H9 (cell line): ENCODE measurements around the gene PCSK2. TPM values are rescaled to one million over a fixed set of nuclear protein-coding genes. Genes with fewer than 3 reads are reported as not detected.

ENCODE experiments used
- DNase-seq: peaks from one replicate; pipeline ENCODE4 v3.0.0-alpha.2; 2017
- H2AFZ ChIP-seq: one replicate; pipeline ENCODE4 v1.6.1; 2013; ENCODE audit warnings: mild to moderate bottlenecking, low read length, control low read depth, moderate library complexity
- H2AK5ac ChIP-seq: 2 replicates; pipeline ENCODE4 v1.6.1; 2013; ENCODE audit warnings: low read length, control low read depth, mixed read lengths; ENCODE audit not compliant: insufficient read length
- H2BK120ac ChIP-seq: one replicate; pipeline ENCODE4 v1.6.1; 2013; ENCODE audit warnings: low read depth, mild to moderate bottlenecking, low read length, control low read depth, inconsistent platforms; ENCODE audit not compliant: poor library complexity, severe bottlenecking
- H2BK12ac ChIP-seq: 2 replicates; pipeline ENCODE4 v1.6.1; 2013; ENCODE audit warnings: low read length, control low read depth, mixed read lengths, low read depth; ENCODE audit not compliant: insufficient read length
- H2BK15ac ChIP-seq: 2 replicates; pipeline ENCODE4 v1.6.1; 2013; ENCODE audit warnings: low read depth, low read length, control low read depth
- H2BK20ac ChIP-seq: one replicate; pipeline ENCODE4 v1.6.1; 2013; ENCODE audit warnings: low read depth, mild to moderate bottlenecking, low read length, control low read depth, inconsistent platforms; ENCODE audit not compliant: poor library complexity, severe bottlenecking
- H2BK5ac ChIP-seq: 2 replicates; pipeline ENCODE4 v1.6.1; 2013; ENCODE audit warnings: low read length, control low read depth, mixed read lengths; ENCODE audit not compliant: insufficient read length
- H3K14ac ChIP-seq: 2 replicates; pipeline ENCODE4 v1.6.1; 2013; ENCODE audit warnings: low read length, control low read depth; ENCODE audit not compliant: insufficient read depth
- H3K18ac ChIP-seq: 2 replicates; pipeline ENCODE4 v1.6.1; 2013; ENCODE audit warnings: low read depth, mild to moderate bottlenecking, mixed read lengths, low read length, control low read depth; ENCODE audit not compliant: insufficient read length
- H3K23ac ChIP-seq: 2 replicates; pipeline ENCODE4 v1.6.1; 2013; ENCODE audit warnings: low read length, control low read depth, mixed read lengths, low read depth; ENCODE audit not compliant: insufficient read length
- H3K23me2 ChIP-seq: 2 replicates; pipeline ENCODE4 v1.6.1; 2013; ENCODE audit warnings: low read depth, mild to moderate bottlenecking, mixed read lengths, low read length, control low read depth; ENCODE audit not compliant: insufficient read length, poor library complexity, severe bottlenecking
- H3K27ac ChIP-seq: 2 replicates; pipeline ENCODE4 v1.5.1; 2013; ENCODE audit warnings: low read length, control low read depth, mixed read lengths, low read depth; ENCODE audit not compliant: insufficient read length
- H3K27me3 ChIP-seq: 2 replicates; pipeline ENCODE4 v1.6.1; 2013; ENCODE audit warnings: low read length, control low read depth, inconsistent platforms; ENCODE audit not compliant: insufficient read depth
- H3K4ac ChIP-seq: 2 replicates; pipeline ENCODE4 v1.6.1; 2013; ENCODE audit warnings: low read depth, mild to moderate bottlenecking, control low read depth, inconsistent platforms, low read length, moderate library complexity
- H3K4me1 ChIP-seq: 2 replicates; pipeline ENCODE4 v1.6.1; 2013; ENCODE audit warnings: low read length, control low read depth, inconsistent platforms; ENCODE audit not compliant: insufficient read depth
- H3K4me2 ChIP-seq: 2 replicates; pipeline ENCODE4 v1.6.1; 2013; ENCODE audit warnings: low read length, control low read depth, mixed read lengths; ENCODE audit not compliant: insufficient read length, insufficient read depth
- H3K56ac ChIP-seq: 2 replicates; pipeline ENCODE4 v1.6.1; 2013; ENCODE audit warnings: low read depth, mild to moderate bottlenecking, mixed read lengths, low read length, control low read depth; ENCODE audit not compliant: insufficient read length
- H3K79me1 ChIP-seq: 2 replicates; pipeline ENCODE4 v1.6.1; 2013; ENCODE audit warnings: low read depth, mild to moderate bottlenecking, moderate library complexity, low read length, control low read depth, inconsistent platforms; ENCODE audit not compliant: insufficient read depth, poor library complexity, severe bottlenecking
- H3K79me2 ChIP-seq: 2 replicates; pipeline ENCODE4 v1.6.1; 2013; ENCODE audit warnings: low read length, control low read depth, inconsistent platforms; ENCODE audit not compliant: insufficient read depth
- H3K9ac ChIP-seq: 2 replicates; pipeline ENCODE4 v1.6.1; 2013; ENCODE audit warnings: low read length, control low read depth, mixed read lengths; ENCODE audit not compliant: insufficient read length; ENCODE audit errors: extremely low read depth
- H3K9me3 ChIP-seq: one replicate; pipeline ENCODE4 v1.6.1; 2013; ENCODE audit warnings: low read depth, low read length, inconsistent platforms; ENCODE audit not compliant: control insufficient read depth
- H3T11ph ChIP-seq: one replicate; pipeline ENCODE4 v1.6.1; 2013; ENCODE audit warnings: mild to moderate bottlenecking, low read length, control low read depth, inconsistent platforms
- H4K20me1 ChIP-seq: one replicate; pipeline ENCODE4 v1.6.1; 2013; ENCODE audit not compliant: control insufficient read depth, insufficient read length, insufficient read depth
- H4K5ac ChIP-seq: 2 replicates; pipeline ENCODE4 v1.6.1; 2013; ENCODE audit warnings: low read depth, mild to moderate bottlenecking, mixed read lengths, low read length, control low read depth; ENCODE audit not compliant: insufficient read length
- H4K8ac ChIP-seq: replicated peaks from 2 replicates; pipeline ENCODE4 v1.6.1; 2013; ENCODE audit warnings: low read length, control low read depth, mixed read lengths, low read depth; ENCODE audit not compliant: insufficient read length
- H4K91ac ChIP-seq: 2 replicates; pipeline ENCODE4 v1.6.1; 2013; ENCODE audit warnings: low read depth, mild to moderate bottlenecking, moderate library complexity, mixed read lengths, low read length, control low read depth; ENCODE audit not compliant: insufficient read length
- H3K27ac Mint-ChIP-seq, 3 experiments: 2 replicates in 2 of 3; 3 replicates in 1 of 3; pipeline ENCODE4 v1.8.0; 2020 to 2021; ENCODE audit warnings: mixed read lengths in 3 of 3, mild to moderate bottlenecking in 1 of 3, moderate library complexity in 1 of 3
- H3K27me3 Mint-ChIP-seq: 2 replicates; pipeline ENCODE4 v1.8.0; 2021; ENCODE audit warnings: low read depth, mild to moderate bottlenecking, moderate library complexity, mixed read lengths
- H3K36me3 Mint-ChIP-seq, 3 experiments: 2 replicates in 2 of 3; 3 replicates in 1 of 3; pipeline ENCODE4 v1.8.0; 2020 to 2021; ENCODE audit warnings: low read depth in 3 of 3, mixed read lengths in 3 of 3; ENCODE audit not compliant: insufficient read depth in 1 of 3
- H3K4me1 Mint-ChIP-seq, 2 experiments: 2 replicates each; pipeline ENCODE4 v1.8.0; 2020; ENCODE audit warnings: mixed read lengths in 2 of 2
- H3K4me3 Mint-ChIP-seq, 2 experiments: 2 replicates in 1 of 2; 3 replicates in 1 of 2; pipeline ENCODE4 v1.8.0; 2020 to 2021; ENCODE audit warnings: mild to moderate bottlenecking in 2 of 2, mixed read lengths in 2 of 2, moderate library complexity in 1 of 2
- H3K9me3 Mint-ChIP-seq, 2 experiments: 2 replicates in 1 of 2; 3 replicates in 1 of 2; pipeline ENCODE4 v1.8.0; 2020; ENCODE audit warnings: mild to moderate bottlenecking in 2 of 2, mixed read lengths in 2 of 2, moderate library complexity in 1 of 2
- CTCF ChIP-seq: fragments of 200-600 bp; sonication (generic); conservative IDR thresholded peaks from 3 replicates; pipeline ENCODE4 v1.8.0; 2021; ENCODE audit warnings: antibody characterized with exemption, mild to moderate bottlenecking
- WGBS: extraction: QIAGEN DNeasy Blood & Tissue Kit; methylation state at CpG from one replicate; pipeline ENCODE4 v1.1.7; 2013; ENCODE audit warnings: missing lambda C conversion rate, low lambda C conversion rate, mixed read lengths; ENCODE audit not compliant: insufficient read length; ENCODE audit errors: extremely low coverage; 5-methylcytosine and 5-hydroxymethylcytosine counted together
- total RNA-seq: library from RNA; stranded (reverse); gene quantifications from 2 replicates; pipeline ENCODE4 v1.2.1, GENCODE V29; 2021

Gene PCSK2
- total RNA-seq, 1 experiment from 2014 or later: 2.8 TPM

- H3K27me3 Mint-ChIP-seq: no peaks in the 10 kb centered on the region
- no peak overlapping the region for H3K14ac ChIP-seq
- H3K27ac ChIP-seq: no peak overlapping the region
- H2AFZ ChIP-seq: no peak overlapping the region
- H3K4me1 ChIP-seq: no peaks in the 10 kb centered on the region
- H3K4me2 ChIP-seq: no peak overlapping the region
- no peaks in the 10 kb centered on the region for H3K9me3 ChIP-seq
- H3K4ac ChIP-seq: no peak overlapping the region
- no peak overlapping the region for H3T11ph ChIP-seq
- H3K9me3 Mint-ChIP-seq: no peaks in the 10 kb centered on the region
- no peak overlapping the region for H2BK15ac ChIP-seq
- H3K23me2 ChIP-seq: no peaks in the 10 kb centered on the region
- no peak overlapping the region for H3K18ac ChIP-seq
- no peak for TF ChIP-seq CTCF
- H4K20me1 ChIP-seq: no peaks in the 10 kb centered on the region
- H4K8ac ChIP-seq: no peak overlapping the region
- no peak overlapping the region for H2AK5ac ChIP-seq
- H3K79me2 ChIP-seq: no peaks in the 10 kb centered on the region
- H4K5ac ChIP-seq: no peak overlapping the region
- no peak overlapping the region for H4K91ac ChIP-seq
- H3K79me1 ChIP-seq: no peaks in the 10 kb centered on the region
- no CpG with 5 or more reads among the region's 3 CpGs for WGBS
- peaks cover 0 to 2% of the 10 kb centered on the region in 2 experiments; a peak in 1 of 4 replicates for H3K4me1 Mint-ChIP-seq
- H3K4me3 Mint-ChIP-seq: no peak overlapping the region
- H3K36me3 Mint-ChIP-seq: no peaks in the 10 kb centered on the region
- H2BK12ac ChIP-seq: no peak overlapping the region
- no peak for DNase-seq
- H3K56ac ChIP-seq: no peak overlapping the region
- no peak overlapping the region for H2BK20ac ChIP-seq
- no peak overlapping the region for H3K9ac ChIP-seq
- H3K27ac Mint-ChIP-seq: no peak overlapping the region
- no peaks in the 10 kb centered on the region for H3K27me3 ChIP-seq
- no peak overlapping the region for H2BK5ac ChIP-seq
- H2BK120ac ChIP-seq: no peak overlapping the region
- H3K23ac ChIP-seq: no peak overlapping the region
Measured at GRCh38 chr20:17515053-17515452, 288.2 kb downstream of the PCSK2 start.
